Right ventricle myocardium inferior (tissue), 1 donor: ENCODE data around the gene GMPR2. TPM values are rescaled to one million over a fixed set of nuclear protein-coding genes. Genes with fewer than 3 reads are reported as not detected.

Source experiments
- ATAC-seq: fragments of 200-7000 bp; cut with Tn5 transposase; one replicate; pipeline ENCODE4 v1.9.1; 2020; ENCODE audit warnings: mild to moderate bottlenecking, moderate library complexity
- DNase-seq: peaks from one replicate; pipeline ENCODE4 v3.0.0; 2021; ENCODE audit errors: missing footprints
- intact Hi-C: fragments of 100-400 bp; cut with DNase I; formaldehyde crosslinking; loops from one replicate; pipeline ENCODE4 v1.11.0; 2022
- total RNA-seq: library from RNA; stranded (reverse); fragmentation: NEBNext Ultra II Directional; extraction: Animal tissue kit (Norgen Biotek cat#: 25700); gene quantifications from one replicate; pipeline ENCODE4 v1.2.1, GENCODE V29; 2021
- donor health status: DM: no; HTN: yes; CAD: no; lungs with severe emphysema.

GMPR2 gene
- total RNA-seq, 1 donor from 2014 or later: 29.1 TPM

- DNase-seq: no peak
- intact Hi-C loops: loop anchor here (1.0 to 2.0 kb wide), 2 partner anchors 27 to 30 kb away; partner anchors contain the start of genes DHRS1, NOP9 and TINF2
- ATAC-seq: no peak
Observed at GRCh38 chr14:24271834-24272263, 39.1 kb downstream of the GMPR2 start.

- ATAC-seq: no peak
- intact Hi-C loops: loop anchor here (2.0 kb wide), 1 partner anchor 26 kb away; the partner anchor contains the start of genes DHRS1 and NOP9
Observed at GRCh38 chr14:24272467-24272866, 39.7 kb downstream of the GMPR2 start.

GRCh38 chr14:24273422-24273998, 40.8 kb downstream of the GMPR2 start:
- intact Hi-C loops: loop anchor here (2.0 kb wide), 1 partner anchor 25 kb away; the partner anchor contains the start of genes DHRS1 and NOP9
- ATAC-seq: no peak
- no peak for DNase-seq

More at GRCh38 chr14:24272467-24272866, 39.7 kb downstream of the GMPR2 start:
- DNase-seq: no peak

DNA sequence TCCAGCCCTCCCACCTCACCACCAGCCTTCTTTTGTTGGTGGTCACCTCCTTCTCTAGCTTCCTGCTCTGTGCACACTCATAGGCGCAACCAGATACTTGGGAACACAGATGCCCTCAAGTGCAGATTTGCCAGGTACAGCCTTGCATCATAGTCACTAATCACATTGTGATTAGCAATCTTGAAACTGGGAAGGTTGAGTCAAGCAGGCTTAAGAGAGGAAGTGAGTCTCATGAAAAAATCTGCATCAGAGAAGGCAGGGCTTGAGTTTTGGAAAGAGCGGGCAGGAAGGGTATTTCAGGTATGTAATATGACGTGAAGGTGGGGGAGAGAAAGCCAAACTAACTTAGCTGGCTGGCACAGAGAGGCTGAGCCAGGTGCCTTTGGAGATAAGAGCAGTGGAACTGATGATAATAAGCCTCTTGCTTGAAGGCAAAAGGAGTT, 41.4 kb downstream of the GMPR2 start:
- intact Hi-C loops: no loop called here
- no peak for DNase-seq
- ATAC-seq: no peak

DNA sequence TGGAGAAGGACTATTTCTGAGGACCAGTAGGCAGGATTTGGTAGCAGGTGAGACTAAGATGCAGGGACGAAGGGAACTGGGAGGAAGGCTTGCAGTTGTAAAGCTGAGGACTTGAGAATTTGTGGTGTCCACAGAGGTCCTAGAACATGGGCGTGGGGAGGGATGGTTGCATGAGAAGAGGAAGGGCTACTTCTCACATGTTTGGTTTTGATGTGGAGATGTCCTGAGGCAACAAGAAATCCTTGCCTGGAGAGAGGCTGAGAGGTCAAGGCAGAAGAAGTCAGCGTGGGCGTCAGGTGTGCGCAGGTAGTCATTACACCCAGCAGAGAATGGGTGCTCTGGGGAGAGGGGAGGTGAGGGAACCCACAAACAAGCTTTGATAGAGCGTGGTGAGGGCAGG, 44.3 kb downstream of the GMPR2 start:
- no peak for DNase-seq
- ATAC-seq: no peak
- intact Hi-C loops: no loop called here

GRCh38 chr14:24277606-24278321, 45.0 kb downstream of the GMPR2 start:
- DNase-seq (no peak), ATAC-seq (no peak)
- intact Hi-C loops: no loop called here

DNA sequence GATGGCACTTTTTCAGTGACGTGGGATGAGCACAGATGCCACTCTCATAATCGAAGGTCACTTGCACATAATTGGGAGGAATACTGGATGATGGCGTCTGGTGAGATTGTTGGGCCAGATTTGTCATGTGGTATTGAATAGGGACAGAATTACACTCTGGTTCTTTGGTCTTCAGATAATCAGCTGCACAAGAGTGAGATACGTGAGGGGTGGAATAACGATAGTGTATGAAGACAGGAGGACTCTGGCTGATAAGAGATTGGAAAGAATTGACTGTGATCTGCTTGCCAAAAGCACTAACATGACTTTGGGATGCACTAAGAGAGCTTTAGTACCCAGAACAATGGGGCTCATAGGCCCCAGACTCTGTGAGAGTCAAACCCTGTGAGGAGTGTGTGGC, 45.7 kb downstream of the GMPR2 start:
- intact Hi-C loops: no loop called here
- ATAC-seq: no peak

DNA sequence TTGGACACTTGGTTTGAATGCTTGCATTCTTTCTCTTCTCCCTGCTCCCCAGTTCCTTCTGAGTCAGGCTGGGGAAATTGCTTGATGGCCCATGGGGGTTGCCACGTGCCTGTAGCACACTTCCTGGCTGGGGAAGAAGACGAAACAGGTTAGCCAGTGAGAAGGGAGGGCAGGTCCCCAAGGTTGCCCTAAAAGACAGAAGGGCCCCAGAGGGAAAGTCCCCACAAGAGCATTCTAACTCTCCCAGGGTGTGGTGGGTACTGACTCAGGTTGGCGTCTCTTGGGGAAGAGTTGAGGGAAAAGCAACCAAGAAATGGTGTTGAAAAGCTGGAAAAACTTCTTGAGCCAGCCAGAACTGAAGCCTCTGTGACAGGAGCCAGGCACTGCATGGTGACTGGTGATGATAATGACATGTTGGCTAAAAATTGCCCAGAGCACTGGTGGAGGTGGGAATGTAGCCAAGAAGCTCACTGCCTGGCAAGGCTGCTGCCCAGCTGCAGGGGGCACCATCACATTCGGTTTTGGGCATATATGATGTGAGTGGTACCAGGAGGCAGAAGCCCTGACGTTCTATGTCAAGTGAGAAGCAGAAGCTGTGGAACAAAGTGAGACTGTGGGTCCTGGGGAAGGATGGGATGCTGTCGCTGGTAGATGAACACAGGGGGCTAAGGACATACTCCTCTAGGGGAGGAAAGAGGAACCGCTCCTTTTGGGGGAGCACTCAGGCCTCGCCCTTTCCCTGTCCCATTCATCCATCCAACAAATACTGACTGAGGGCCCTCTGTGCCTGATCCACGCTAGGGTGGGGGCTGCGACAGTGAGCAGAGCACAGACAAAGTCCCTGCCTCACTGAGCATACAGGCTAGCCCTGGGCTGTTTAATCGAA, 46.8 kb downstream of the GMPR2 start:
- ATAC-seq (peak; percentile 64), DNase-seq (peak; percentile 58)
- intact Hi-C loops: no loop called here

More for the DNA sequence above, 45.7 kb downstream of the GMPR2 start:
- no peak for DNase-seq

- intact Hi-C loops: no loop called here
- peak; percentile 26 for DNase-seq
- ATAC-seq: peak; percentile 38
Observed at GRCh38 chr14:24280797-24281460, 48.2 kb downstream of the GMPR2 start.

GRCh38 chr14:24281636-24282035, 48.9 kb downstream of the GMPR2 start:
- ATAC-seq (no peak), DNase-seq (no peak)
- intact Hi-C loops: no loop called here

DNA sequence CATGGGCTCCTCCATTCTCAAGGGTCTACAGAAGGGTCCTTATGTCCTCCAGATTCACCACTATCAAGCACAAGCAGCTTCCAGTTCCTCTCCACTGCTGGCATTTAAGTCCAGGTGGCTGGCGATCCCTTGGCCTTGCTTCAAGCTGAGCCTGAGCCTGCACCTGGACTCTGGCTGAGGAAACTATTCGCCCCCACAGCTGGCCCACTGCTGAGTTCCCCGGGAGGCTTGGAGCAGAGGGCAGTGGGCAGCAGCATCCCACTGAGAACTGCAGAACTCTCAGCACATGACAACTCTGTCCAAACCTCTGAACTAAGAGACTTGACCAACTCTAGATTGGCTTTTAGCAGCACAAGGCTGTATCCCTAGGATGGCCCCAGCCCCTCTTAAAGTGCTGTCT, 50.0 kb downstream of the GMPR2 start:
- DNase-seq: peak; percentile 14
- ATAC-seq: no peak
- intact Hi-C loops: no loop called here

DNA sequence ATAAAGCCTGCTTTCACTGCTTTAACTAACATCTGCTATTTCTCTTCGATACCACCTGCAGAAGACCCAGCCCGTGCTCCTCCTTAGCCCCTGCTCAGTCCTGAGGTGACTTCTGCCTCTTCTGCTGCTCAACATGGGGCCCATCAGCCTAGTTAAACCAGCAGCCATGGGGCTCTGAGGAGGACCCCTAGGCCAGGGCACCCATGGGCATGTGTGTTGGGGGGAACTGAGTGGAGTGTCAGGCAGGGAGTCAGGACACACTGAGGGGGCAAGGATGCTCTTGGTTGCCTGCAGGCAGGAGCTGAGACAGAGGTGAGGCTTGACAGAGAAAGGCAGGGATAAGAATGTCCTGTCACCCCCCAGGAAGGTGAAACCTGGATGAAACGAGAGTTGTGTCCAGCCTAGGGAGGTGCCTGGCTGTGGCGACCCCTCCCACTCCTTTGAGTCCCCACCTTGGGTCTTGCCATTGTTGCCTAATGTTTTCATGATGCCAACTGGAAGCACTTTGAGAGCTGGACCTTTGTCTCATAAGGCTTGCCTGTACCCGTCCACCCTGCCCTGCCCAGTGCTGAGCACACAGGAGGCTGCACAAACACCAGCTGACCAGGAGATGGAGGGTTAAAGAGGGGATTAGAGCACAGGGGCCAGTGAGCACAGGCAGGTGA, 51.2 kb downstream of the GMPR2 start:
- DNase-seq (peak; percentile 9), ATAC-seq (no peak)
- intact Hi-C loops: no loop called here

DNA sequence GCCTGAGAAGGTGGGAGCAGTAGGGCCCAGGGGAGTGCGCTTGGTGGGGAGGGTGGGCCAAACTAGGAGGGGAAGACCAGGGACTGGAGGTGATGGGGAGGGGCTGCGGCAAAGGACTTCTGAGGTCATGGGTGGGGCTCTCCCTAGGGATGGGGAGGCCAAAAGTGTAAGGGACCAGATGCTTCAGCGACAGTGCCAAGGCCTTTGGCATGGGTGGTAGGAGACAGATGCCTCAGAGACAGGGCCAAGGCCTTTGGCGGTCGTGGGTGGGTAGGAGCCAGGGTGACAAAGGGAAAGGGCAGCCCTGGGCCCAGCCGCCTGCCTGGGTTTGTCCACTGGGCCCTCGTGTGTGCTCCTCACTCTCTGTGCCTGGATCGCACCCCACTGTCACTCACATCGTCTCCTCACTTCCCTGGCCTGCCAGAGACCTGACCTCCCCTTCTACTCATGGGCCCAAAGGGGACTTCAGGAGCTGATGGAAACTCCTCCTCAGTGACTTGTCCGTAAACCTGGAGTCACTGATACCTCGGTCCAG, 51.8 kb downstream of the GMPR2 start:
- no peak for ATAC-seq
- DNase-seq: peak; percentile 35
- intact Hi-C loops: no loop called here

GRCh38 chr14:24285351-24285750, 52.6 kb downstream of the GMPR2 start:
- DNase-seq (no peak), ATAC-seq (no peak)
- intact Hi-C loops: no loop called here

DNA sequence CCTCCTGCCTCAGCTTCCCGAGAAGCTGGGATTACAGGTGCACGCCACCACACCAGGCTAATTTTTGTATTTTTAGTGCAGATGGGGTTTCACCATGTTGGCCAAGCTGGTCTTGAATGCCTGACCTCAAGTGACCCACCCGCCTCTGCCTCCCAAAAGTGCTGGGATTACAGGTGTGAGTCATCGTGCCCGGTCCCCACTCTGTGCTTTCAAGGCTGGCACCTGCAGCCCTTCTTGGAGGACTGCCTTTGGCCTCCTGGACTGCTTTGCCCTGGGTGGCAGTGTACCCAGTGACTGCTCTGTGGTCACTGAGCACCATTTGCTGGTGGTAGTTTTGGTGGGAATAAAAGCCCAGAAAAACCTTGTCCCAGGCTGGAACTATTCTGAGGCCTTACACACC, 54.3 kb downstream of the GMPR2 start:
- no peak for DNase-seq
- intact Hi-C loops: no loop called here
- ATAC-seq: no peak
